HG03103 (cell line): ENCODE data around the gene STX1B.
"Not testable (repeated sequence)": the region's sequence is repeated elsewhere in the genome, so short reads cannot be mapped to it uniquely, and the experiment has no call there.

ENCODE experiments used
- ATAC-seq: cut with Tn5 transposase; IDR thresholded peaks from one replicate; pipeline ENCODE4 v1.9.1; 2021; ENCODE audit warnings: low read depth; ENCODE audit not compliant: unreplicated experiment

Gene STX1B

GRCh38 chr16:30954993-30955392 is 55.4 kb downstream of the STX1B start:
- ATAC-seq = no peak

DNA sequence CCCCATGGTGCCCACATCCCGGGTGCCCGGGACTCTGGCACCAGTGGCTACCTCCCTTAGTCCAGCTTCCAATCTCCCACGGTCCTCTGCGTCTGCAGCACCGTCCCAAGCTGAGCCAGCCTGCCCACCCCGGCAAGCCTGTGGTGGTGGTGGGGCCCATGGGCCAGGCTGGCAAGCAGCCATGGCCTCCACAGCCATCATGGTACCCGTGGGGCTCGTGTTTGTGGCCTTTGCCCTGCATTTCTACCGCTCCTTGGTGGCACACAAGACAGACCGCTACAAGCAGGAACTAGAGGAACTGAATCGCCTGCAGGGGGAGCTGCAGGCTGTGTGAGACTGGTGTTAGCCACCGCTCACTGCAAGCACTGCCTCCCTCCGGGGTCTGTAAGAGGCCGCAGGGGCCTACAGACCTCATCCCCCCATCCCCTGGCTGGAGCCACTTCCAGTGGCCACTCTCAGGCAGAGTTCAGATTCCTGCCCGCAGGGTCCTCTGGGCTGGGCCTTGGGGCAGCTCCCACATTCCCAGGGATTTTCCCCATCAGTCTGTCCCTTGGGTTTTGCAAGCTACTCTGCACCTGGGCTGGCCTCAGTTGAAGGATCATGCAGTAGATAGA is 56.8 kb downstream of the STX1B start:
- ATAC-seq = no peak

GRCh38 chr16:30953111-30953510 is 57.3 kb downstream of the STX1B start:
- ATAC-seq = no peak

DNA sequence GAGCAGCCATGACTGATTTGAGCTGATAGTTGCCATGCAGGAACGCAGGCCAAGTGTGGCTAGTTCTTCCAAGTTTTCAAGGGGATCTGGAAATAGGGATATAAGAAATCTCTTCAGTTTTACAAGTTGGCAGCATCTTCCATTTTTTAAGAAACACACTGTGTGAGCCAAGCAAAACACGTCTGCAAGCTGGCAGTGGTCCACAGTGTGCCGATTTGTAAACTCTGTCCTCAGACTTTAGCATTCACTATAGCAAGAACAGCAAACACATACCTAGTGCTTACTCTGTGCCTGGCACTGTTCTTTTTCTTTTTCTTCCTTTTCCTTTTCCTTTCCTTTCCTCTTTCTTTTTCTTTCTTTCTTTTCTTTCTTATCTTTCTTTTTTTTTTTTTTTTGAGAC is 58.7 kb downstream of the STX1B start:
- ATAC-seq = no peak

- no peak for ATAC-seq
These were observed 59.2 kb downstream of the STX1B start for GRCh38 chr16:30951193-30951592.

DNA sequence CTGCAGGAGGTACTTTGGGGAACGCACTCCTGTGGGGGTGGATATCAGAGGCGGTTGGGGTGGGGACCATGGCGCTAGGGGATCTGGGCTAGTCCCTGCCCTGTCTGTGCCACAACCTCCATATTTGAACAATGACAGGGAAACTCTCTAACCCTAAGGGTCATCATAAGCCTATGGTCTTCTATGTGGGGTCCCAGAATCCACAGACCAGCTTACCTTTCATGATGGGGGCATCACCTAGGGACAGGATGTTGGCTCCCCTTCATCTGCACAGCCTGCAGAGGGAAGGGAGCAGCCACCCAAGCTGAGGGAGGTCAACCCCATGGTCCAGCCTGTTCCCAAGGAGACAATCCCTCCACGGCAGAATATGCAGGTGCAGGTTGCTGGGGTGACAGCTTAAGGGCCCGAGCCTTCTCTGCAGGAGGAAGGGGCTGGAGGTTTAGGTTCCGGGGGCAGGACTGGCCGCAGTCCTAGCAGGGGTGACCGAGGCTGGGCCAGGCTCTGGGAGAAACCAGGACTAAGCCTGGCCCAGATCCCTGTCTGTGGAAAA is 59.8 kb downstream of the STX1B start:
- ATAC-seq = no peak

GRCh38 chr16:30949650-30950515 is 60.6 kb downstream of the STX1B start:
- ATAC-seq = peak; percentile 51

DNA sequence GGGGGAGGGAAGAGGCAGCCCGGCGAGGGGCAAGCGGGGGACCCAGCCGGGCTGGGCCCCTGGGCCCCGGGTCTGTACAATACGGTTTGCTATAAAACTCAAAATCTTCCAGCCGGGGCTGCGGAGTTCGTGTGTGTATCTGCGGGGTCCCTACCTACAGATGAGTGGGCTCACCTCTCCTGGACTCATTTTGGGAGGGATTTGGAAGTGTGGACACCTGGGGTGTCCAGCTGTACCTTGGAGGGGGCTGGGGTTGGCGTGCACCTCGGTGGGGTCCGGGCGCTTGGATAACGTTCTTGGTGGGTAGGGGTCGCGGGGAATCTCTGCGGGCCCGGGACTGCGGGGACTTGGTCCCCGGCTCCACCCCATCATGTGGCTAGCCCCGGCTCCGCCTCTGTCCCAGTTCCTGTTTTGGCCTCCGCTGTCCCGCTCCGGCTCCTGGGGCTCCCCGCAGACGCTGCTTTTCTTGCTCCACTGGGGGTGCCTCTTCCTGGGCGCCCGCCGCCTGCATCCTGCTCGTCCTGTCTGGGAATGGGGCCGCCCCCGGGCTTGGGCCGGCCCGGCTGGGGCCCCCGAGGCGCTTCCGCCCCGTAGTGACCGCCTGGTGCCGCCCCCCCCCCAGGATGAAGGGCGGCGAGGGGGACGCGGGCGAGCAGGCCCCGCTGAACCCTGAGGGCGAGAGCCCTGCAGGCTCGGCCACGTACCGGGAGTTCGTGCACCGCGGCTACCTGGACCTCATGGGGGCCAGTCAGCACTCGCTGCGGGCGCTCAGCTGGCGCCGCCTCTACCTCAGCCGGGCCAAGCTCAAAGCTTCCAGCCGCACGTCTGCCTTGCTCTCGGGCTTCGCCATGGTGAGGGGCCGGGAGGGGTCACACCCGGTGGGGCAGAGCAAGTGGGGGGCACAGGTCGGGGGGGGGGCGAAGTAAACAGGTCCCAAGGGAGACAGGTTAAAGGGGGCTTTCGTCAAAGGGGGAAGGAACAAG is 61.5 kb downstream of the STX1B start, which contains the start of gene ORAI3:
Gene ORAI3 (plus strand): TSS at position 402 of the 983 bp plus-strand sequence. CDS start 222 bp downstream, at position 624.
- peak; percentile 46 for ATAC-seq

GRCh38 chr16:30947859-30948666 is 62.4 kb downstream of the STX1B start:
- ATAC-seq = peak; percentile 5

GRCh38 chr16:30947541-30947858 is 62.9 kb downstream of the STX1B start:
- no peak for ATAC-seq

- ATAC-seq = no peak
These were observed 63.5 kb downstream of the STX1B start for GRCh38 chr16:30946671-30947540.

GRCh38 chr16:30944352-30944751 is 66.1 kb downstream of the STX1B start:
- no peak for ATAC-seq

DNA sequence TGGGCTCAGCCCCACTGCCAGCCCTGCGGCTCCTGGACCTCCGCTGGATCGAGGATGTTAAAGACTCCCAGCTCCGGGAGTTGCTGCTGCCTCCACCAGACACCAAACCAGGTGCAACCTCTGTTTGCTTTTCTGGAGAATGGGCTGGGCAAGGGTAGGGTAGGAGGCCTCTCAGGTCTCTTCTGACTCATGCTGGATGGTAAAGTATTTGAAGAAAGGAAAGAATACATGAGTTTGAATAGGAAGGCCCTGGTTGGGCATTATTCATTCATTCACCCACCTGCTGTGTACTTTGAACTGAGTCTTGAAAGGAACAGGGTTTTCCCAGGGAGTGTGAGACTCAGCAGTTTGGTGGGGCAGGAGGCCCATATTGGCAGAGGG is 68.0 kb downstream of the STX1B start:
- ATAC-seq = no peak

GRCh38 chr16:30941600-30942425 is 68.6 kb downstream of the STX1B start:
- ATAC-seq = peak; percentile 87

GRCh38 chr16:30939571-30939970 is 70.9 kb downstream of the STX1B start:
- not testable (repeated sequence) for ATAC-seq
